Prostate gland (tissue), 2 donors: Measurements from ENCODE around the gene CCDC167. TPM values are rescaled to one million over a fixed set of nuclear protein-coding genes. Genes with fewer than 3 reads are reported as not detected.

ENCODE experiments used
- DNase-seq: peaks from one replicate; pipeline ENCODE4 v3.0.0-alpha.2; 2019; ENCODE audit warnings: low spot score
- H3K27ac ChIP-seq, 2 donors: fragments of 200-600 bp; sonication (generic); 2 replicates each; pipeline ENCODE4 v1.5.1; 2017 to 2019
- H3K27me3 ChIP-seq: fragments of 200-600 bp; sonication (generic); replicated peaks from 2 replicates; pipeline ENCODE4 v1.5.1; 2019; ENCODE audit not compliant: insufficient read depth
- H3K36me3 ChIP-seq, 2 donors: fragments of 200-600 bp; sonication (generic); 1 replicate in 1 of 2; 2 replicates in 1 of 2; pipeline versions ENCODE4 v1.5.1 to v1.8.1; 2017 to 2019
- H3K4me1 ChIP-seq: fragments of 200-600 bp; sonication (generic); replicated peaks from 2 replicates; pipeline ENCODE4 v1.5.1; 2019
- H3K4me3 ChIP-seq, 2 donors: fragments of 200-600 bp; sonication (generic); 2 replicates each; pipeline ENCODE4 v1.5.1; 2017 to 2019
- H3K9me3 ChIP-seq: fragments of 200-600 bp; sonication (generic); 2 replicates; pipeline ENCODE4 v1.5.1; 2017
- POLR2A ChIP-seq: fragments of 450-650 bp; IDR thresholded peaks from one replicate; pipeline ENCODE4 v1.6.1; 2016; ENCODE audit warnings: antibody characterized with exemption, mild to moderate bottlenecking
- POLR2AphosphoS5 ChIP-seq: sonication (generic); formaldehyde crosslinking; IDR thresholded peaks from one replicate; pipeline ENCODE4 v1.6.1; 2017; ENCODE audit warnings: antibody characterized with exemption
- WGBS: methylation state at CpG from one replicate; pipeline ENCODE4 v1.1.5; 2018; 5-methylcytosine and 5-hydroxymethylcytosine counted together
- intact Hi-C: fragments of 100-400 bp; cut with DNase I; formaldehyde crosslinking; loops from one replicate; pipeline ENCODE4 v1.14.2; 2022
- total RNA-seq, 2 donors: library from RNA; depleted of rRNA; stranded (reverse); fragments of >200 nt; gene quantifications; one replicate each; pipeline ENCODE4 v1.1.0, GENCODE V29; 2016
- TF ChIP-seq, protein P1 (sequence below), 4 experiments: fragments of 200-600 bp in 2 of 4; fragments of 450-650 bp in 2 of 4; sonication (generic) in 2 of 4; IDR thresholded peaks; 1 replicate in 3 of 4; 2 replicates in 1 of 4; pipeline ENCODE4 v1.5.1; 2016 to 2019; ENCODE audit warnings: antibody characterized with exemption in 4 of 4, mild to moderate bottlenecking in 2 of 4, moderate library complexity in 2 of 4

The CCDC167 gene
- total RNA-seq, 2 donors from 2014 or later: 46.9 to 54.6 TPM

DNA sequence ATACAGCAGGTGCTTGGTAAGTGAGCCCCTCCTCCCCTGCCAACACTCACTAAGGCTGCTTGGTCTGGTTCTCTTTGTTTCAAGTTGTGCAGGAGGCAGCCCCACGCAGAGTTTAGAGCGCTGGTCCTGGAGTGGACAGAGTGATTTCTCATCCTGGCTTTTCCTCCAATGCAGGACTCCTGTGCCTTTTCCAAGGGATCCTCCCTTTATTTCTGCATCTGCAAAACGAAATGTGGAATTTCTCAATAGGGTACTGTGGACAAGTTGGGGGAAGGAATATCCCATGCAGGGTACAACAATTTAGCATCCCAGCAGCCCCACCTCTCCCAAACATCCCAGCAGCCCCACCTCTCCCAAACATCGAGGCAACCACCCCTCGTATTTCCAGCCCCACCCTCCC, 30.6 kb upstream of the CCDC167 start:
- intact Hi-C loops: no loop called here
- DNase-seq: no peak
- Histone ChIP-seq H3K4me3 (no peak overlapping the region), H3K36me3 (no peaks in the 10 kb centered on the region), H3K4me1 (no peaks in the 10 kb centered on the region), H3K9me3 (no peaks in the 10 kb centered on the region), H3K27me3 (peaks cover 4% of the 10 kb centered on the region), H3K27ac (no peak overlapping the region)
- TF ChIP-seq POLR2A (no peak), POLR2AphosphoS5 (no peak)
- TF ChIP-seq, protein P1, sequence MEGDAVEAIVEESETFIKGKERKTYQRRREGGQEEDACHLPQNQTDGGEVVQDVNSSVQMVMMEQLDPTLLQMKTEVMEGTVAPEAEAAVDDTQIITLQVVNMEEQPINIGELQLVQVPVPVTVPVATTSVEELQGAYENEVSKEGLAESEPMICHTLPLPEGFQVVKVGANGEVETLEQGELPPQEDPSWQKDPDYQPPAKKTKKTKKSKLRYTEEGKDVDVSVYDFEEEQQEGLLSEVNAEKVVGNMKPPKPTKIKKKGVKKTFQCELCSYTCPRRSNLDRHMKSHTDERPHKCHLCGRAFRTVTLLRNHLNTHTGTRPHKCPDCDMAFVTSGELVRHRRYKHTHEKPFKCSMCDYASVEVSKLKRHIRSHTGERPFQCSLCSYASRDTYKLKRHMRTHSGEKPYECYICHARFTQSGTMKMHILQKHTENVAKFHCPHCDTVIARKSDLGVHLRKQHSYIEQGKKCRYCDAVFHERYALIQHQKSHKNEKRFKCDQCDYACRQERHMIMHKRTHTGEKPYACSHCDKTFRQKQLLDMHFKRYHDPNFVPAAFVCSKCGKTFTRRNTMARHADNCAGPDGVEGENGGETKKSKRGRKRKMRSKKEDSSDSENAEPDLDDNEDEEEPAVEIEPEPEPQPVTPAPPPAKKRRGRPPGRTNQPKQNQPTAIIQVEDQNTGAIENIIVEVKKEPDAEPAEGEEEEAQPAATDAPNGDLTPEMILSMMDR (IDR thresholded peaks at IDR 0.05): no peak
- 46% methylated on average over 5 of the region's 5 CpGs for WGBS

DNA sequence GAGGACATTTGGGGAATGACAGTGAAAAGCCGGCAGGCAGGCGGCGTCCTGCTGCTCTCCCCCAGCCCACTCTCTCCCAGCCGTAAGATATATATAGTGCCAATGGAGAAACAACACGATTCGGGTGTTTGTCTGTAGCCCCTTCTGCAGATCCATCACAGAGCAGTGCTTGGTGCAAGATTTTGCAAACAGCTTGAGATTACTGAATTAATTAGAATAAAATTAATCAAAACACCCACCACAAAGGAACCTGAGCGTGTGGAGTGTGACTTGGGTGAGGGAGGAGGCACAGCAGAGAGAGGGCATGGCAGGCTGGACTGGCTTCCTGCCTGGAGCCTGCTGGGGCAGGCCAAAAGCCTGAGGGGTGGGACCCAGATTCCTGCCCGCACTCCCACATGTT, 28.8 kb upstream of the CCDC167 start:
- Histone ChIP-seq H3K4me3 (no peak overlapping the region), H3K27me3 (no peaks in the 10 kb centered on the region), H3K27ac (no peak overlapping the region), H3K36me3 (no peaks in the 10 kb centered on the region), H3K9me3 (no peaks in the 10 kb centered on the region), H3K4me1 (no peaks in the 10 kb centered on the region)
- TF ChIP-seq, protein P1 (IDR thresholded peaks at IDR 0.05): no peak
- no peak for DNase-seq
- intact Hi-C loops: no loop called here
- WGBS: 25% methylated on average over 8 of the region's 8 CpGs

DNA sequence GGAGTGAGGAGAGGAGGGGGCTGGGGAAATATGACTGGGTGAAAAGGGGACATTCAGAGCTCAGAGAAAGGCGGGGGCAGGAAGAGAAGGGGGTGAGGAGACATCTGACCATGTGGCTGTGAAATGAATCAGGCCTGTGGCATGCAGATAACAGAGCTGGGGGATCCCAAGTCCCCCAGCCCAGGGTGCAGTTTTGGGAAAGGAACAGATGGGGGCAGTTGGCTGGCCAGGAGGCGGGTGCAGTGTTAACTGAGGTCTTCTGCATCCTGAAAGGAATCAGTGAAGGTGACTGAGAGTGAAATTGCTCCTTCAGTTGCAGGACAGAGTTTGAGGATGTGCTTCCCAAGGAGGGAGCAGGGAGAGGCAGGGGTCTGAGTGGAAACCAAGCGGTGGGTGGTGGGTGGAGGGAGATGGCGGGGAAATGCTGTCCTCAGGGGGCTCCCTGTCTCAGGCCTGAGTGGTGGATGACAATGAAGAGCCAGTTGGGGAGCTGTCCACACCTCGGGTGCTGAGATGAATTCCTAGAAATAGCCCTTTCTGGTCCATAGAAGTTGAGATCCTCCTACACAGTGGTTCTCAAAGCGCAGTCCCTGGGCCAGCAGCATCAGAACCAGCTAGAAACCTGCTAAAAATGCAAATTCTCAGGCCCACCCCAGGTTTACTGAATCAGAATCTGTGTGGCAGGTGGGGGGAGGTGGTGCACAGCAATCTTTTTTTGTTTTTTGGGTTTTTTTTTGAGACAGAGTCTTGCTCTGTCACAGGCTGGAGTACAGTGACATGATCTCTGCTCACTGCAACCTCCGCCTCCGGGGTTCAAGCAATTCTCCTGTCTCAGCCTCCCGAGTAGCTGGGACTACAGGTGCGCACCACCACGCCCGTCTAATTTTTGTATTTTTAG, 26.0 kb upstream of the CCDC167 start:
- DNase-seq: no peak
- TF ChIP-seq, protein P1 (IDR thresholded peaks at IDR 0.05): no peak
- TF ChIP-seq POLR2A: no peak
- no peak for TF ChIP-seq POLR2AphosphoS5
- Histone ChIP-seq H3K27ac (no peak overlapping the region), H3K27me3 (no peaks in the 10 kb centered on the region), H3K4me3 (no peak overlapping the region), H3K36me3 (no peaks in the 10 kb centered on the region), H3K4me1 (no peaks in the 10 kb centered on the region), H3K9me3 (no peaks in the 10 kb centered on the region)
- intact Hi-C loops: no loop called here
- 74% methylated on average over 12 of the region's 12 CpGs for WGBS

DNA sequence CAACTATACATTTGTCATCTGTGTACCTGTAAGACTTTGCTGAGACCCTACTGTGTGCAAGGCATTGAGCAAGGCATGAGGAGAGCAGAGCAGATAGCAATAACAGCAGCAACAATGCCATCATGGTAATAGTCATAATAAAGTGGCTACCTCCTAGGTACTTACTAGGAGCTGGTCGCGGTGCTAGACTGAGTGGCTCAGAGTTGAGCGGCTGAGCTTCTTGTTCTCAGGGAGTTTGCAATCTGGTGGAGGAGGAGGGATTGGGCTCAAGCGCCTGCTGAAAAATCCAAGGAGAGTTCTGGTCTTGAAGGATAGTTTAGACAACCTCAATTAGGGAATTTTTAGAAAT, 25.3 kb upstream of the CCDC167 start:
- no peak overlapping the region for H3K4me3 ChIP-seq
- H3K27ac ChIP-seq: no peak overlapping the region
- H3K27me3 ChIP-seq: no peaks in the 10 kb centered on the region
- H3K4me1 ChIP-seq: no peaks in the 10 kb centered on the region
- no peaks in the 10 kb centered on the region for H3K36me3 ChIP-seq
- no peak for DNase-seq
- 81% methylated on average over 4 of the region's 4 CpGs for WGBS
- TF ChIP-seq POLR2A (no peak), POLR2AphosphoS5 (no peak)
- TF ChIP-seq, protein P1 (IDR thresholded peaks at IDR 0.05): no peak
- intact Hi-C loops: no loop called here
- H3K9me3 ChIP-seq: no peaks in the 10 kb centered on the region
